ENCODE results near the gene OR11G2.

DNA sequence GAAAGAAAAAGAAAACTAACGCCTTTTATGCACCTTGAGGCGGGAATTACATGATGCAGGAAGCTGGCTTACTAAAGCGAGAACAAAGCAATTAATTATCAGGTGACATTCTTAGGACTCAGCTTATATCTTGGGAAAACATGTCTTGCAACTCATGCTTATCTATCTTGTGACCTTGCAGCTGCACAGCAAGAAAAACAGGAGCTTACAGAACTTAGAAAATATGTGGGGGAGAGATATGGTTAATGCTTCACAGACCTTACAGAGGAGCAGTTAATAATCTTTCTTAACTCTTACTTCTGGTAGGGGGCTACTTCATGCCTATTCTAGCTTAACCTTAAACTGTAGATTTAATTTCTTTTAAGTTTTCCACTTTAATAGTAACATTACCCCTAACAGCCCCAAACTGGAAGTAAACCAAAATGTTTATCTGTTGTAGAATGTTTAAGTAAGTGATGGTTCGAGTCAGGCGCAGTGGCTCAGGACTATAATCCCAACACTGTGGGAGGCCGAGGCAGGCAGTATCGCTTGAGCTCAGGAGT lies 13.2 kb upstream of the OR11G2 start:
- TF ChIP-seq, protein P1, sequence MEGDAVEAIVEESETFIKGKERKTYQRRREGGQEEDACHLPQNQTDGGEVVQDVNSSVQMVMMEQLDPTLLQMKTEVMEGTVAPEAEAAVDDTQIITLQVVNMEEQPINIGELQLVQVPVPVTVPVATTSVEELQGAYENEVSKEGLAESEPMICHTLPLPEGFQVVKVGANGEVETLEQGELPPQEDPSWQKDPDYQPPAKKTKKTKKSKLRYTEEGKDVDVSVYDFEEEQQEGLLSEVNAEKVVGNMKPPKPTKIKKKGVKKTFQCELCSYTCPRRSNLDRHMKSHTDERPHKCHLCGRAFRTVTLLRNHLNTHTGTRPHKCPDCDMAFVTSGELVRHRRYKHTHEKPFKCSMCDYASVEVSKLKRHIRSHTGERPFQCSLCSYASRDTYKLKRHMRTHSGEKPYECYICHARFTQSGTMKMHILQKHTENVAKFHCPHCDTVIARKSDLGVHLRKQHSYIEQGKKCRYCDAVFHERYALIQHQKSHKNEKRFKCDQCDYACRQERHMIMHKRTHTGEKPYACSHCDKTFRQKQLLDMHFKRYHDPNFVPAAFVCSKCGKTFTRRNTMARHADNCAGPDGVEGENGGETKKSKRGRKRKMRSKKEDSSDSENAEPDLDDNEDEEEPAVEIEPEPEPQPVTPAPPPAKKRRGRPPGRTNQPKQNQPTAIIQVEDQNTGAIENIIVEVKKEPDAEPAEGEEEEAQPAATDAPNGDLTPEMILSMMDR (IDR thresholded peaks at IDR 0.05; ENCODE audit: low read depth, low read length) = no peak
- no peak for TF ChIP-seq POLR2A (IDR thresholded peaks at IDR 0.05; ENCODE audit: extremely low read depth, insufficient read length)
